AG04450 (cell line): ENCODE measurements around the gene ANO4. TPM values are rescaled to one million over a fixed set of nuclear protein-coding genes. Genes with fewer than 3 reads are reported as not detected.

Source experiments
- CTCF ChIA-PET: fragments of 300-600, 350-600 bp; formaldehyde crosslinking; extraction: SDS; loops from one replicate; lab custom pipeline; 2022; ENCODE audit warnings: antibody characterized with exemption, inconsistent platforms; lab: Charles Lee
- POLR2A ChIA-PET: fragments of 350-600 bp; formaldehyde crosslinking; extraction: SDS; loops from one replicate; lab custom pipeline; 2021; ENCODE audit warnings: antibody characterized with exemption, inconsistent platforms; lab: Yijun Ruan, JAX
- DNase-seq: peaks from one replicate; pipeline ENCODE4 v3.0.0-alpha.2; 2011; ENCODE audit warnings: low read depth, low spot score
- H3K27ac ChIP-seq: one replicate; pipeline ENCODE4 v1.5.1; 2012; ENCODE audit warnings: low read depth, low read length, control low read depth
- H3K27me3 ChIP-seq: one replicate; pipeline ENCODE4 v1.6.0; 2012; ENCODE audit warnings: low read length; ENCODE audit not compliant: control insufficient read depth, insufficient read depth
- H3K4me3 ChIP-seq: 2 replicates; pipeline ENCODE4 v1.5.1; 2011; ENCODE audit warnings: mild to moderate bottlenecking, low read depth, low read length, control low read depth
- H3K9me3 ChIP-seq: 2 replicates; pipeline ENCODE4 v1.5.1; 2012; ENCODE audit warnings: low read length; ENCODE audit not compliant: control insufficient read depth, insufficient read depth
- CTCF ChIP-seq: IDR thresholded peaks from 2 replicates; pipeline ENCODE4 v1.5.1; 2011; ENCODE audit warnings: low read depth, low read length, control low read depth, inconsistent platforms
- polyA plus RNA-seq: library from polyadenylated mRNA; depleted of rRNA; stranded (reverse); fragments of >200 nt; gene quantifications from 2 replicates; pipeline ENCODE4 v1.2.3, GENCODE V29; 2011

The ANO4 gene
- polyA plus RNA-seq, 1 experiment = 7.5 TPM

GRCh38 chr12:100824476-100824875 lies 29.9 kb downstream of the ANO4 start:
- no peaks in the 10 kb centered on the region for H3K9me3 ChIP-seq
- H3K4me3 ChIP-seq = no peak overlapping the region
- POLR2A ChIA-PET = no interaction called here
- CTCF ChIA-PET = interaction anchor here (1.0 to 5.0 kb wide), 2 partner anchors 59 to 499 kb away, joined by 3 to 46 read pairs; no protein-coding TSS in a partner anchor
- DNase-seq = no peak
- no peaks in the 10 kb centered on the region for H3K27me3 ChIP-seq
- no peak for TF ChIP-seq CTCF
- H3K27ac ChIP-seq = no peak overlapping the region

GRCh38 chr12:100826323-100826722 lies 31.7 kb downstream of the ANO4 start:
- CTCF ChIA-PET = interaction anchor here (1.8 to 5.0 kb wide), 2 partner anchors 8 to 497 kb away, joined by 11 to 46 read pairs; no protein-coding TSS in a partner anchor
- Histone ChIP-seq H3K27ac (no peak overlapping the region), H3K4me3 (no peak overlapping the region), H3K9me3 (no peaks in the 10 kb centered on the region), H3K27me3 (no peaks in the 10 kb centered on the region)
- peak; percentile 21 for DNase-seq
- POLR2A ChIA-PET = no interaction called here
- TF ChIP-seq CTCF = no peak

- no peaks in the 10 kb centered on the region for H3K9me3 ChIP-seq
- no peaks in the 10 kb centered on the region for H3K27me3 ChIP-seq
- H3K4me3 ChIP-seq = no peak overlapping the region
- DNase-seq = no peak
- no peak overlapping the region for H3K27ac ChIP-seq
- POLR2A ChIA-PET = no interaction called here
- CTCF ChIA-PET = interaction anchor here (0.5 to 5.0 kb wide), 9 partner anchors 10 to 525 kb away, joined by 3 to 46 read pairs (median 4); no protein-coding TSS in a partner anchor
- peak; percentile 90 for TF ChIP-seq CTCF
Measured at GRCh38 chr12:100827901-100828520, 33.4 kb downstream of the ANO4 start.

GRCh38 chr12:100830003-100830795 lies 35.6 kb downstream of the ANO4 start:
- H3K9me3 ChIP-seq = no peaks in the 10 kb centered on the region
- no peak for DNase-seq
- ChIA-PET CTCF (interaction anchor here (0.8 kb wide), 1 partner anchor 494 kb away, joined by 4 read pairs; no protein-coding TSS in a partner anchor), POLR2A (no interaction called here)
- no peak for TF ChIP-seq CTCF
- H3K4me3 ChIP-seq = no peak overlapping the region
- H3K27ac ChIP-seq = no peak overlapping the region
- H3K27me3 ChIP-seq = no peaks in the 10 kb centered on the region

- ChIA-PET CTCF (no interaction called here), POLR2A (no interaction called here)
- H3K27ac ChIP-seq = no peak overlapping the region
- H3K4me3 ChIP-seq = no peak overlapping the region
- TF ChIP-seq CTCF = no peak
- DNase-seq = no peak
- H3K9me3 ChIP-seq = no peaks in the 10 kb centered on the region
- H3K27me3 ChIP-seq = no peaks in the 10 kb centered on the region
Measured at GRCh38 chr12:100833282-100833681, 38.7 kb downstream of the ANO4 start.
